K562 (cell line): ENCODE data around the gene DPP10. TPM values are rescaled to one million over a fixed set of nuclear protein-coding genes. Genes with fewer than 3 reads are reported as not detected.

ENCODE experiments used
- ATAC-seq: fragments of 200-7000 bp; cut with Tn5 transposase; 3 replicates; pipeline ENCODE4 v1.9.1; 2020; ENCODE audit warnings: moderate library complexity
- BruUV-seq: library from RNA; stranded (reverse); fragments of 400-500 nt; replicated peaks from 2 replicates; lab custom pipeline; 2021; lab: Mats Ljungman, UMichigan
- CTCF ChIA-PET: fragments of 300-600 bp; formaldehyde crosslinking; extraction: SDS; loops from one replicate; lab custom pipeline; 2021; ENCODE audit warnings: low intra/inter-chr PET ratio; lab: Yijun Ruan, JAX
- POLR2A ChIA-PET: fragments of 300-600, 350-650 bp; sonication (Branson Sonifier 250); formaldehyde crosslinking; extraction: SDS; loops from one replicate; lab custom pipeline; 2021; ENCODE audit warnings: antibody characterized with exemption, inconsistent platforms; lab: Yijun Ruan, JAX
- DNase-seq, 4 experiments: peaks; one replicate each; pipeline versions ENCODE4 v3.0.0 to v3.0.0-alpha.2; 2011 to 2018; ENCODE audit warnings: low spot score in 3 of 4, mixed read lengths in 3 of 4; ENCODE audit errors: extremely low read depth in 1 of 4
- FAIRE-seq: peaks from 2 replicates; lab custom pipeline; 2011; peaks lifted over from hg19 to GRCh38; lab: Jason Lieb, UNC
- H2AFZ ChIP-seq: 2 replicates; pipeline ENCODE4 v1.6.0; 2011; ENCODE audit warnings: low read depth, low read length, control low read depth, inconsistent platforms
- H3K27ac ChIP-seq: fragments of 200-600 bp; 3 replicates; pipeline ENCODE4 v1.8.0; 2011; ENCODE audit warnings: low read depth, mild to moderate bottlenecking, control low read depth, inconsistent platforms, low read length, moderate library complexity, mixed read lengths; ENCODE audit errors: extremely low read depth
- H3K27me3 ChIP-seq, 2 experiments: fragments of 300-600 bp in 1 of 2; 2 replicates in 1 of 2; 3 replicates in 1 of 2; pipeline versions ENCODE4 v1.6.0 to v1.8.0; 2011; ENCODE audit warnings: inconsistent platforms in 2 of 2, low read length in 2 of 2, mild to moderate bottlenecking in 1 of 2, mixed read lengths in 1 of 2, moderate library complexity in 1 of 2; ENCODE audit not compliant: control insufficient read depth in 2 of 2, insufficient read depth in 2 of 2
- H3K36me3 ChIP-seq: fragments of 300-600 bp; 3 replicates; pipeline ENCODE4 v1.8.0; 2011; ENCODE audit warnings: mild to moderate bottlenecking, low read length, inconsistent platforms; ENCODE audit not compliant: control insufficient read depth, insufficient read depth
- H3K4me1 ChIP-seq, 2 experiments: fragments of 200-600 bp in 1 of 2; replicated peaks in 1 of 2; 2 replicates in 1 of 2; 3 replicates in 1 of 2; pipeline versions ENCODE4 v1.5.1 to v1.8.0; 2011; ENCODE audit warnings: inconsistent platforms in 2 of 2, low read length in 2 of 2, mild to moderate bottlenecking in 1 of 2, mixed read lengths in 1 of 2, moderate library complexity in 1 of 2; ENCODE audit not compliant: control insufficient read depth in 2 of 2, insufficient read depth in 2 of 2
- H3K4me2 ChIP-seq: 2 replicates; pipeline ENCODE4 v1.6.1; 2011; ENCODE audit warnings: low read length, control low read depth, inconsistent platforms, mixed read lengths; ENCODE audit not compliant: insufficient read depth
- H3K4me3 ChIP-seq: fragments of 200-600 bp; sonication (generic), shearing (Covaris generic); 2 replicates; pipeline ENCODE4 v1.5.1; 2016; ENCODE audit warnings: control low read depth, inconsistent platforms
- H3K79me2 ChIP-seq: fragments of 200-600 bp; 3 replicates; pipeline ENCODE4 v1.8.0; 2011; ENCODE audit warnings: low read length, inconsistent platforms; ENCODE audit not compliant: control insufficient read depth, insufficient read depth
- H3K9ac ChIP-seq, 2 experiments: 2 replicates each; pipeline versions ENCODE4 v1.6.0 to v1.6.1; 2011; ENCODE audit warnings: low read depth in 2 of 2, low read length in 2 of 2, control low read depth in 1 of 2, inconsistent platforms in 1 of 2, mild to moderate bottlenecking in 1 of 2, mixed read lengths in 1 of 2; ENCODE audit not compliant: insufficient read depth in 1 of 2
- H3K9me1 ChIP-seq: one replicate; pipeline ENCODE4 v1.6.0; 2011; ENCODE audit warnings: inconsistent platforms, mild to moderate bottlenecking, low read length, moderate library complexity; ENCODE audit not compliant: control insufficient read depth, insufficient read depth
- H3K9me3 ChIP-seq: replicated peaks from 2 replicates; pipeline ENCODE4 v1.5.1; 2011; ENCODE audit warnings: low read depth, low read length, inconsistent platforms; ENCODE audit not compliant: control insufficient read depth, insufficient read depth
- H4K20me1 ChIP-seq: replicated peaks from 2 replicates; pipeline ENCODE4 v1.6.1; 2011; ENCODE audit warnings: low read length, inconsistent platforms, mixed read lengths; ENCODE audit not compliant: control insufficient read depth, insufficient read depth
- CREM ChIP-seq: IDR thresholded peaks from 2 replicates; pipeline ENCODE4 v1.6.1; 2014; ENCODE audit warnings: antibody characterized with exemption, low read depth
- HNRNPK ChIP-seq: fragments of 200-400 bp; formaldehyde crosslinking; IDR thresholded peaks from one replicate; pipeline ENCODE4 v1.6.1; 2018; ENCODE audit warnings: mild to moderate bottlenecking, low read depth, low read length; ENCODE audit not compliant: poor library complexity, severe bottlenecking
- HOMEZ ChIP-seq: fragments of 250-450 bp; sonication (Bioruptor Pico); IDR thresholded peaks from 2 replicates; pipeline ENCODE4 v1.4.0; 2020; ENCODE audit warnings: mild to moderate bottlenecking, moderate library complexity
- NRF1 ChIP-seq, 2 experiments: fragments of 450-650 bp; IDR thresholded peaks in 1 of 2; conservative IDR thresholded peaks in 1 of 2; 2 replicates each; pipeline ENCODE4 v1.6.1; 2014; ENCODE audit warnings: mild to moderate bottlenecking in 2 of 2
- SNAPC5 ChIP-seq: fragments of 250-450 bp; sonication (Bioruptor Pico); IDR thresholded peaks from 2 replicates; pipeline ENCODE4 v1.8.0; 2021; ENCODE audit warnings: moderate library complexity, mild to moderate bottlenecking, inconsistent platforms
- ZNF280B ChIP-seq: fragments of 250-450 bp; sonication (Bioruptor Pico); IDR thresholded peaks from 2 replicates; pipeline ENCODE4 v1.5.1; 2021; ENCODE audit warnings: mild to moderate bottlenecking
- WGBS: fragments of 100-300 bp; shearing (Covaris generic); methylation state at CpG from one replicate; pipeline ENCODE4 v1.1.6; 2016; ENCODE audit warnings: low coverage, mixed read lengths; ENCODE audit not compliant: insufficient coverage; ENCODE audit errors: missing lambda C conversion rate; 5-methylcytosine and 5-hydroxymethylcytosine counted together
- in situ Hi-C: fragments of 300-500 bp; cut with MboI; formaldehyde crosslinking; loops from 4 replicates; pipeline ENCODE4 v1.15.0; 2018; ENCODE audit warnings: inconsistent platforms, mixed read lengths
- intact Hi-C: fragments of 100-400 bp; cut with micrococcal nuclease; formaldehyde crosslinking; loops from 2 replicates; pipeline ENCODE4 v1.14.2; 2022
- polyA plus RNA-seq, 8 experiments: library from polyadenylated mRNA; depleted of rRNA in 4 of 8; stranded (reverse) in 5 of 8; unstranded in 3 of 8; fragments of >200 nt; fragmentation: Nextera tagmentation in 2 of 8; fragmentation: Illumina TruSeq in 1 of 8; extraction: Ambion mirVana in 2 of 8; extraction: Trizol in 1 of 8; gene quantifications; 2 replicates each; pipeline versions ENCODE4 v1.2.1 to v1.2.3, GENCODE V29; 2011 to 2014; ENCODE audit warnings: inconsistent platforms in 1 of 8, missing spikeins in 1 of 8
- total RNA-seq, 7 experiments: library from RNA; depleted of rRNA in 6 of 7; stranded (reverse); fragments of >200 nt in 6 of 7; fragmentation: Illumina TruSeq in 2 of 7; extraction: Trizol in 2 of 7; gene quantifications; 2 replicates each; pipeline versions ENCODE4 v1.2.1 to v1.2.3, GENCODE V29; 2011 to 2021; ENCODE audit warnings: low replicate concordance in 1 of 7

The DPP10 gene
- total and polyA plus RNA-seq, 9 of the 15 experiments (the other 6 are each of a cell fraction or from before 2014, with no cell fraction given), result not detected

- Histone ChIP-seq H3K9me3 (no peaks in the 10 kb centered on the region), H3K9me1 (no peaks in the 10 kb centered on the region), H3K27ac (no peak overlapping the region), H3K4me1 (no peaks in the 10 kb centered on the region), H3K4me2 (no peak overlapping the region), H3K9ac (no peak overlapping the region), H3K79me2 (no peaks in the 10 kb centered on the region), H3K4me3 (no peak overlapping the region), H3K27me3 (no peaks in the 10 kb centered on the region), H4K20me1 (no peaks in the 10 kb centered on the region), H2AFZ (no peak overlapping the region), H3K36me3 (no peaks in the 10 kb centered on the region)
- DNase-seq (no peak), ATAC-seq (no peak), FAIRE-seq (no peak)
- CTCF ChIA-PET, result interaction anchor here (0.6 kb wide), 1 partner anchor 331 kb away, joined by 3 read pairs; no protein-coding TSS in a partner anchor
- intact Hi-C loops, result no loop called here
- WGBS, result 0% methylated on average over 9 of the region's 9 CpGs
- POLR2A ChIA-PET, result no interaction called here
- TF ChIP-seq HNRNPK (no peak), ZNF280B (CRISPR knock-in tag) (no peak), NRF1 (conservative IDR thresholded peaks at IDR 0.05 in 1 of 2, IDR thresholded peaks at IDR 0.05 in 1 of 2) (no peak), HOMEZ (CRISPR knock-in tag) (no peak), SNAPC5 (CRISPR knock-in tag) (no peak), CREM (no peak)
- in situ Hi-C loops, result no loop called here
- no TSS peak for BruUV-seq
These were observed 495.0 kb downstream of the DPP10 start for GRCh38 chr2:114937366-114937930.
